Measurements from ENCODE around the gene CUBN.

CUBN gene

GRCh38 chr10:16949816-16950215 is 179.8 kb downstream of the CUBN start:
- Histone ChIP-seq H3K4me2 (ENCODE audit: low read length) (no peak overlapping the region), H3K79me2 (no peaks in the 10 kb centered on the region), H3K4me1 (peaks cover 18% of the 10 kb centered on the region), H2AFZ (no peak overlapping the region), H3K27ac (no peak overlapping the region), H3K9ac (no peak overlapping the region), H3K9me3 (ENCODE audit: control insufficient read depth, low read length) (no peaks in the 10 kb centered on the region), H3K27me3 (ENCODE audit: control insufficient read depth, insufficient read depth, low read length) (no peaks in the 10 kb centered on the region), H3K4me3 (ENCODE audit: low read depth, low read length) (no peak overlapping the region), H3K36me3 (ENCODE audit: control insufficient read depth, insufficient read depth, low read length) (no peaks in the 10 kb centered on the region)
- TF ChIP-seq, protein P1, sequence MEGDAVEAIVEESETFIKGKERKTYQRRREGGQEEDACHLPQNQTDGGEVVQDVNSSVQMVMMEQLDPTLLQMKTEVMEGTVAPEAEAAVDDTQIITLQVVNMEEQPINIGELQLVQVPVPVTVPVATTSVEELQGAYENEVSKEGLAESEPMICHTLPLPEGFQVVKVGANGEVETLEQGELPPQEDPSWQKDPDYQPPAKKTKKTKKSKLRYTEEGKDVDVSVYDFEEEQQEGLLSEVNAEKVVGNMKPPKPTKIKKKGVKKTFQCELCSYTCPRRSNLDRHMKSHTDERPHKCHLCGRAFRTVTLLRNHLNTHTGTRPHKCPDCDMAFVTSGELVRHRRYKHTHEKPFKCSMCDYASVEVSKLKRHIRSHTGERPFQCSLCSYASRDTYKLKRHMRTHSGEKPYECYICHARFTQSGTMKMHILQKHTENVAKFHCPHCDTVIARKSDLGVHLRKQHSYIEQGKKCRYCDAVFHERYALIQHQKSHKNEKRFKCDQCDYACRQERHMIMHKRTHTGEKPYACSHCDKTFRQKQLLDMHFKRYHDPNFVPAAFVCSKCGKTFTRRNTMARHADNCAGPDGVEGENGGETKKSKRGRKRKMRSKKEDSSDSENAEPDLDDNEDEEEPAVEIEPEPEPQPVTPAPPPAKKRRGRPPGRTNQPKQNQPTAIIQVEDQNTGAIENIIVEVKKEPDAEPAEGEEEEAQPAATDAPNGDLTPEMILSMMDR (IDR thresholded peaks at IDR 0.05): no peak

DNA sequence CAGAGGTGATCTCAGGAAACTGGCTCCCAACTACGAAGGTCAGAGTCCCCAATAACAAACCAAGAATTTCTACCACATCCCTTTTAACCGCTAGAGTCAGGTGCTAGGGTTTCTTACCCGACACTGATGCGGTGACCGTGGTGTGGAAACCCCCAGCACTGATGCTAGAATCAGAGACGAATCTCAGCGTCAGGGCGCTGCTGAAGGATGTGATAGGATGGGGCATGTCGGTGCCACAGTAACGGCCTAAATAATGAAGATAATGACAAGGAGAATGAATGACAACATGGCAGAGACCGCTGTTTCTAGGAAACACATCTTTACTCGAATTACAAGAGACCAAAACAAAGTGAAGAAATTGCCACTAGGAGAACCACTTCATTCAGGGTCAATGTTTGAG is 181.2 kb downstream of the CUBN start:
- Histone ChIP-seq H2AFZ (no peak overlapping the region), H3K4me1 (peaks cover 23% of the 10 kb centered on the region), H3K79me2 (no peaks in the 10 kb centered on the region), H3K36me3 (ENCODE audit: control insufficient read depth, insufficient read depth, low read length) (no peaks in the 10 kb centered on the region), H3K9me3 (ENCODE audit: control insufficient read depth, low read length) (no peaks in the 10 kb centered on the region), H3K9ac (no peak overlapping the region), H3K4me3 (ENCODE audit: low read depth, low read length) (no peak overlapping the region), H3K4me2 (ENCODE audit: low read length) (no peak overlapping the region), H3K27me3 (ENCODE audit: control insufficient read depth, insufficient read depth, low read length) (no peaks in the 10 kb centered on the region), H3K27ac (no peak overlapping the region)
- TF ChIP-seq, protein P1 (IDR thresholded peaks at IDR 0.05): no peak

DNA sequence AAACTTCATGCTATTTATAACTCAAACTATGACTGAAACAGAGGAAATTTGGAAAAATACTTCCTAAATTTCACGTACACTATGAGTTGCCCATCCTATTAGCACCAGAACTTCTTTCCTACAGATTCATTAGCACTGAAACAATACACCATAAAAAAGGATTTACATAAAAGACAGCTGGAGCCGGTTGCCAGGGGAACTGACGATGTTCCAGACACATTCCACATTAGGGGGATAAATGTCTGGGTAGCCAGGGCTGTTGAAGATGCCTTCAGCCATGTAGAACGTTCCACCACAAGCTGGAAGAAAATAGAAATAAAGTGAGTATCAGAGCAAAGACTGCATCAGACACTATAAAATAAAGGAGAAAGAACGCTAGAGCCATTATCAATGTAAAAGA is 182.5 kb downstream of the CUBN start:
- H3K79me2 ChIP-seq: no peaks in the 10 kb centered on the region
- H3K27me3 ChIP-seq (ENCODE audit: control insufficient read depth, insufficient read depth, low read length): no peaks in the 10 kb centered on the region
- H3K9me3 ChIP-seq (ENCODE audit: control insufficient read depth, low read length): no peaks in the 10 kb centered on the region
- H3K27ac ChIP-seq: no peak overlapping the region
- no peak overlapping the region for H3K4me2 ChIP-seq (ENCODE audit: low read length)
- H3K4me3 ChIP-seq (ENCODE audit: low read depth, low read length): no peak overlapping the region
- no peaks in the 10 kb centered on the region for H3K36me3 ChIP-seq (ENCODE audit: control insufficient read depth, insufficient read depth, low read length)
- no peak overlapping the region for H3K9ac ChIP-seq
- H2AFZ ChIP-seq: no peak overlapping the region
- H3K4me1 ChIP-seq: peaks cover 18% of the 10 kb centered on the region
- TF ChIP-seq, protein P1 (IDR thresholded peaks at IDR 0.05): no peak

DNA sequence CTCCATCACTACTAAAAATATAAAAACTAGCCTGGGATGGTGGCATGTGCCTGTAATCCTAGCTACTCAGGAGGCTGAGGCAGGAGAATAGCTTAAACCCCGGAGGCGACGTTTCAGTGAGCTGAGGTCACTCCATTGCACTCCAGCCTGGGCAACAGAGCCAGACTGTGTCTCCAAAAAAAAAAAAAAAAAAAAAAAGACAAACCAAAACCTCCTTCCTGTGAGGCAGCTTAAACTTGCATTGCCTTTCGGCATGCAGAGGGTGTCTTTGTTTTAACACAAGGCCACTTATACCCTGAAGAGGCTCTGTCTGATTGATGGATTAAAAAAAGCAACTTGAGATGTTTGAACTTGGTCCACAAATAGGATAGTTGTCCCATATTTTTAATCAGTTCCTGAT is 184.0 kb downstream of the CUBN start:
- H3K4me3 ChIP-seq (ENCODE audit: low read depth, low read length): no peak overlapping the region
- no peak overlapping the region for H3K4me2 ChIP-seq (ENCODE audit: low read length)
- TF ChIP-seq, protein P1 (IDR thresholded peaks at IDR 0.05): no peak
- no peaks in the 10 kb centered on the region for H3K79me2 ChIP-seq
- H3K9ac ChIP-seq: no peak overlapping the region
- no peak overlapping the region for H2AFZ ChIP-seq
- H3K9me3 ChIP-seq (ENCODE audit: control insufficient read depth, low read length): no peaks in the 10 kb centered on the region
- no peaks in the 10 kb centered on the region for H3K27me3 ChIP-seq (ENCODE audit: control insufficient read depth, insufficient read depth, low read length)
- H3K27ac ChIP-seq: no peak overlapping the region
- no peaks in the 10 kb centered on the region for H3K36me3 ChIP-seq (ENCODE audit: control insufficient read depth, insufficient read depth, low read length)
- peaks cover 9% of the 10 kb centered on the region for H3K4me1 ChIP-seq

DNA sequence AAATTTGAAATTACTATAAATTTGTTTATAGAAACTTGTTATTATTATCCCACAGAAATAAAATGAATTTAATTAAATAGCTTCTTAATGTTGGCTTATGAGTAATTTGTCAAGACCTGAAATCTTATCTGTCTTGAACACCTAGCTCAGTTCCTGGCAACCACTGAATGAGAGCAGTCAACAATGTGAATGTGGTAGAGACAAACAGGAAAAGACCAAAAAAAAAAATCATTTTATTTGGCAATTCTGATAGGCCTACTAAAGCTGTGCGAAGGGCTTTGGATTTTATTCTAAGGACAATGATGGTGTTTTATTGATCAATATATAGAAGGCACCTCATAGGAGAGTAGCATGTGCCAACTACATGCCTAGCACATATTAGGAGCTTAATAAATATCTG is 184.6 kb downstream of the CUBN start:
- TF ChIP-seq, protein P1 (IDR thresholded peaks at IDR 0.05): no peak
- Histone ChIP-seq H3K4me1 (peaks cover 9% of the 10 kb centered on the region), H3K9me3 (ENCODE audit: control insufficient read depth, low read length) (no peaks in the 10 kb centered on the region), H3K27ac (no peak overlapping the region), H3K79me2 (no peaks in the 10 kb centered on the region), H3K36me3 (ENCODE audit: control insufficient read depth, insufficient read depth, low read length) (no peaks in the 10 kb centered on the region), H2AFZ (no peak overlapping the region), H3K4me3 (ENCODE audit: low read depth, low read length) (no peak overlapping the region), H3K27me3 (ENCODE audit: control insufficient read depth, insufficient read depth, low read length) (no peaks in the 10 kb centered on the region), H3K9ac (no peak overlapping the region), H3K4me2 (ENCODE audit: low read length) (no peak overlapping the region)

Measured in parathyroid adenoma (tissue), 2 donors.